ENCODE results near the gene AGTR1. TPM values are rescaled to one million over a fixed set of nuclear protein-coding genes. Genes with fewer than 3 reads are reported as not detected.

Gene AGTR1
- total and polyA plus RNA-seq, 2 experiments from 2014 or later = 6.1 to 8.0 TPM

- H3K4me3 ChIP-seq = no peak overlapping the region
- H4K20me1 ChIP-seq (ENCODE audit: insufficient read depth, poor library complexity, severe bottlenecking) = no peaks in the 10 kb centered on the region
- no peak for DNase-seq (ENCODE audit: low spot score)
- H3K9me2 ChIP-seq (replicated peaks; ENCODE audit: insufficient read depth) = no peaks in the 10 kb centered on the region
- H3K79me2 ChIP-seq = no peaks in the 10 kb centered on the region
- no peaks in the 10 kb centered on the region for H3K27me3 ChIP-seq
- H3K9me3 ChIP-seq (ENCODE audit: low read depth) = no peaks in the 10 kb centered on the region
- H3K27ac ChIP-seq = no peak overlapping the region
- H3K4me1 ChIP-seq (ENCODE audit: insufficient read depth) = no peaks in the 10 kb centered on the region
- 79% methylated on average over 5 of the region's 5 CpGs for WGBS (ENCODE audit: low lambda C conversion rate, missing lambda C conversion rate)
- H2AFZ ChIP-seq = no peak overlapping the region
- no peaks in the 10 kb centered on the region for H3K36me3 ChIP-seq (replicated peaks; ENCODE audit: insufficient read depth, low read depth)
- no peak overlapping the region for H3K4me2 ChIP-seq
- TF ChIP-seq CTCF (IDR thresholded peaks at IDR 0.05; ENCODE audit: poor library complexity) (no peak), EZH2 (IDR thresholded peaks at IDR 0.05; ENCODE audit: borderline replicate concordance) (no peak), EZH2phosphoT487 (IDR thresholded peaks at IDR 0.05; ENCODE audit: low read depth, severe bottlenecking, unreplicated experiment) (no peak)
Measured at GRCh38 chr3:148708409-148708808, 10.7 kb downstream of the AGTR1 start.

GRCh38 chr3:148709560-148710253 lies 12.0 kb downstream of the AGTR1 start:
- DNase-seq (ENCODE audit: low spot score) = no peak
- 74% methylated on average over 2 of the region's 2 CpGs for WGBS (ENCODE audit: low lambda C conversion rate, missing lambda C conversion rate)
- no peak overlapping the region for H3K4me2 ChIP-seq

GRCh38 chr3:148710665-148711064 lies 13.0 kb downstream of the AGTR1 start:
- H3K4me3 ChIP-seq = no peak overlapping the region
- H3K27ac ChIP-seq = no peak overlapping the region
- no peak overlapping the region for H3K4me2 ChIP-seq
- no peaks in the 10 kb centered on the region for H3K36me3 ChIP-seq (replicated peaks; ENCODE audit: insufficient read depth, low read depth)
- H3K9me2 ChIP-seq (replicated peaks; ENCODE audit: insufficient read depth) = no peaks in the 10 kb centered on the region
- DNase-seq (ENCODE audit: low spot score) = no peak
- no peaks in the 10 kb centered on the region for H3K79me2 ChIP-seq
- no peaks in the 10 kb centered on the region for H4K20me1 ChIP-seq (ENCODE audit: insufficient read depth, poor library complexity, severe bottlenecking)
- H3K4me1 ChIP-seq (ENCODE audit: insufficient read depth) = no peaks in the 10 kb centered on the region
- H3K27me3 ChIP-seq = no peaks in the 10 kb centered on the region
- no peaks in the 10 kb centered on the region for H3K9me3 ChIP-seq (ENCODE audit: low read depth)
- TF ChIP-seq EZH2 (IDR thresholded peaks at IDR 0.05; ENCODE audit: borderline replicate concordance) = no peak
- no peak overlapping the region for H2AFZ ChIP-seq
- WGBS (ENCODE audit: low lambda C conversion rate, missing lambda C conversion rate) = 93% methylated on average over 2 of the region's 2 CpGs

More at GRCh38 chr3:148709560-148710253, 12.0 kb downstream of the AGTR1 start:
- no peak for TF ChIP-seq CTCF (IDR thresholded peaks at IDR 0.05; ENCODE audit: poor library complexity)
- no peak for TF ChIP-seq EZH2 (IDR thresholded peaks at IDR 0.05; ENCODE audit: borderline replicate concordance)
- TF ChIP-seq EZH2phosphoT487 (IDR thresholded peaks at IDR 0.05; ENCODE audit: low read depth, severe bottlenecking, unreplicated experiment) = no peak
- H3K9me2 ChIP-seq (replicated peaks; ENCODE audit: insufficient read depth) = no peaks in the 10 kb centered on the region
- H3K9me3 ChIP-seq (ENCODE audit: low read depth) = no peaks in the 10 kb centered on the region
- no peaks in the 10 kb centered on the region for H3K36me3 ChIP-seq (replicated peaks; ENCODE audit: insufficient read depth, low read depth)
- no peaks in the 10 kb centered on the region for H3K27me3 ChIP-seq
- no peaks in the 10 kb centered on the region for H3K4me1 ChIP-seq (ENCODE audit: insufficient read depth)
- H4K20me1 ChIP-seq (ENCODE audit: insufficient read depth, poor library complexity, severe bottlenecking) = no peaks in the 10 kb centered on the region
- no peak overlapping the region for H3K27ac ChIP-seq
- H2AFZ ChIP-seq = no peak overlapping the region
- H3K4me3 ChIP-seq = no peak overlapping the region
- no peaks in the 10 kb centered on the region for H3K79me2 ChIP-seq

- Histone ChIP-seq H3K79me2 (no peaks in the 10 kb centered on the region), H4K20me1 (ENCODE audit: insufficient read depth, poor library complexity, severe bottlenecking) (no peaks in the 10 kb centered on the region), H3K4me2 (no peak overlapping the region), H3K9me2 (replicated peaks; ENCODE audit: insufficient read depth) (no peaks in the 10 kb centered on the region), H3K27me3 (no peaks in the 10 kb centered on the region), H3K9me3 (ENCODE audit: low read depth) (no peaks in the 10 kb centered on the region), H3K36me3 (replicated peaks; ENCODE audit: insufficient read depth, low read depth) (no peaks in the 10 kb centered on the region), H3K4me3 (no peak overlapping the region), H2AFZ (no peak overlapping the region), H3K27ac (no peak overlapping the region), H3K4me1 (ENCODE audit: insufficient read depth) (no peaks in the 10 kb centered on the region)
- no peak for TF ChIP-seq EZH2 (IDR thresholded peaks at IDR 0.05; ENCODE audit: borderline replicate concordance)
- no peak for DNase-seq (ENCODE audit: low spot score)
- WGBS (ENCODE audit: low lambda C conversion rate, missing lambda C conversion rate) = 72% methylated on average over 1 of the region's 1 CpG
Measured at GRCh38 chr3:148711981-148712666, 14.4 kb downstream of the AGTR1 start.
